HEK293T (cell line): ENCODE results near the gene CFI.

Experiments used
- HDGF ChIP-seq: fragments of 450-650 bp; IDR thresholded peaks from 2 replicates; pipeline ENCODE4 v1.6.1; 2017; ENCODE audit warnings: antibody characterized with exemption, borderline replicate concordance
- SP1 ChIP-seq: fragments of 450-650 bp; IDR thresholded peaks from 2 replicates; pipeline ENCODE4 v1.6.1; 2017

GRCh38 chr4:109815151-109816081, 13.6 kb upstream of the CFI start, which contains the start of gene GAR1:
- TF ChIP-seq SP1 (no peak), HDGF (no peak)
